Superior temporal gyrus (tissue), 1 donor: ENCODE data around the gene SPEM1.
A peak's percentile ranks its signal among the peaks of the same experiment; 100 is the strongest.

Experiments used
- DNase-seq: peaks from one replicate; pipeline ENCODE4 v3.0.0-alpha.2; 2016; ENCODE audit errors: extremely low spot score

Gene SPEM1

GRCh38 chr17:7418472-7419152, 1.5 kb upstream of the SPEM1 start:
- DNase-seq = no peak

- DNase-seq = no peak
These were observed 1.1 kb downstream of the SPEM1 start for GRCh38 chr17:7421186-7421585.

DNA sequence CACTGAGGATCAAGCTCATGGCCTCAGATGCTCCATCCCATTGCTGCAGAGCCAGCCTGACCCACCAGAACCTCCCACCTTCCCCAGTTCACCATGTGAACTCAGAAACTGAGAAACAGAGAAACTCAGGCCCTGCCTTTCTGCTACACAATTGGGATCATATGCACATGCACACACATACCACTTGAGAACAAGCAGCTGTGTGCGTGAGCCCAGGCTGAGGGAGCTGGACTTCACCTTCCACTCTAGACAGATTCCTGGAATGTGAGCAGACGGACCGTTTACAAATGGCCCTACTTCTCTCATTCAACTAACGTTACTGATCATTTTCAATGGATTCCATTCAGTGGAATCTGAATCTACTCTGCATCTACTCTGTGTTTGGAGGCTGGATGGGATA, 3.6 kb downstream of the SPEM1 start:
- no peak for DNase-seq

DNA sequence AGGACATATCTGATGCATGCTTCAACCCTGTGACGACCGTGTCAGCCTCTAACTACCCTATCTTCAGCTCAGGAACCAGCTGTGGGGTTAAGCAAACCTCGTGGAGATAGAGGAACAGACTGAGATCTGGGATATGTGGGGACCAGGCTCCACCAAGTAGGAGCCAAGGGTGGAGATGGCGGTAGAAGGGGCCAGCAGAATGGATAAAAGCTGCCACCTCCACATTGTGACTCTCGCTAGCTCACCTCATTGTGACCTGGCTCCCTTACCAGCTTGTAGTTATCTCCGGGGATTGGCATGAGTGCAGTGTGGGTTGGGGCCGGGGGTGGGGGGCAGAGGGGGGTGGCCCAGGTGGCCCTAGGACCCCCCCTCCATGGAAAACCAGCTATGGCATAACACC, 5.2 kb downstream of the SPEM1 start, which contains the start of gene SPEM2:
Gene SPEM2, plus strand, starts transcription at position 301 of the 400 bp plus-strand sequence. Its CDS starts 73 bp downstream, at position 374.
- DNase-seq = no peak

GRCh38 chr17:7425756-7426155, 5.6 kb downstream of the SPEM1 start:
- DNase-seq = no peak

- no peak for DNase-seq
These were observed 6.2 kb downstream of the SPEM1 start for GRCh38 chr17:7426203-7426863.

- DNase-seq = no peak
These were observed 6.9 kb downstream of the SPEM1 start for GRCh38 chr17:7426896-7427489.

GRCh38 chr17:7427549-7427948, 7.4 kb downstream of the SPEM1 start:
- no peak for DNase-seq

GRCh38 chr17:7428557-7428956, 8.4 kb downstream of the SPEM1 start, which contains the start of gene SPEM3:
TSS of gene SPEM3 (plus strand) at chr17:7428857. CDS start at chr17:7428903, 46 bp downstream.
- DNase-seq = no peak

DNA sequence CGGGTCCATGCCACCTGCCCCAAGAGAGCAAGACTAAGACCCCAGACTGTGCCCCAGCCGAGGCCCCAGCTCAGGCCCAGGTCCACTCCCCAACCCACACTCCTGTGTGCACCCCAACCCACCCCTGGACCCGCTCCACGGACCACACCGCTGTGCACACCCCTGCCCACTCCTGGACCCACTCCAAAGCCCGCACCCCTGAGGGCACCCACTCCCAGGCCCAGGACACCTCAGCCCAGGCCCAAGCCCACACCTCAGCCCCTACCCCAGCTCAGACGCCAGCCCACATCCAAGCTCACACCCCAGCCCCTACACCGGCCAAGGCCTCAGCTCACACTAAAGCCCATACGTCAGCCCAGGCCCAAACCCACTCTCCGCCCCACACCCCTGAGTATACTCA, 9.6 kb downstream of the SPEM1 start:
- DNase-seq = no peak

GRCh38 chr17:7431231-7431630, 11.1 kb downstream of the SPEM1 start:
- no peak for DNase-seq

DNA sequence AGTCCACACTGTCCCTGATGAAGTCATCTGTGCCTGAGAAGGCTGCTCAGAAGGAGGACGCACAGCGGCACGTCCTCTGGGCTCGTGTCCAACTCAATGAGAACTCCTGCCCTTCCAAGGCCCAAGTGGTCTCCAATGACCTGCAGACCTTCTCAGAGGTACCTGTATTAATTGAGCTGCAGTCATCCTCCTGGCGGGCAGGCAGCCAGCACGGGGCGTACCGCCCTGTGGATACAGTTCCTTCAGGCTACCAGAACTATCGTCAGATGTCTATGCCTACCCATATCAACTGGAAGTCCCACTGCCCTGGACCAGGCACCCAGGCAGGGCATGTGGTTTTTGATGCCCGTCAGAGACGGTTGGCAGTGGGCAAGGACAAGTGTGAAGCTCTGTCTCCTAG, 12.2 kb downstream of the SPEM1 start:
- DNase-seq = no peak

DNA sequence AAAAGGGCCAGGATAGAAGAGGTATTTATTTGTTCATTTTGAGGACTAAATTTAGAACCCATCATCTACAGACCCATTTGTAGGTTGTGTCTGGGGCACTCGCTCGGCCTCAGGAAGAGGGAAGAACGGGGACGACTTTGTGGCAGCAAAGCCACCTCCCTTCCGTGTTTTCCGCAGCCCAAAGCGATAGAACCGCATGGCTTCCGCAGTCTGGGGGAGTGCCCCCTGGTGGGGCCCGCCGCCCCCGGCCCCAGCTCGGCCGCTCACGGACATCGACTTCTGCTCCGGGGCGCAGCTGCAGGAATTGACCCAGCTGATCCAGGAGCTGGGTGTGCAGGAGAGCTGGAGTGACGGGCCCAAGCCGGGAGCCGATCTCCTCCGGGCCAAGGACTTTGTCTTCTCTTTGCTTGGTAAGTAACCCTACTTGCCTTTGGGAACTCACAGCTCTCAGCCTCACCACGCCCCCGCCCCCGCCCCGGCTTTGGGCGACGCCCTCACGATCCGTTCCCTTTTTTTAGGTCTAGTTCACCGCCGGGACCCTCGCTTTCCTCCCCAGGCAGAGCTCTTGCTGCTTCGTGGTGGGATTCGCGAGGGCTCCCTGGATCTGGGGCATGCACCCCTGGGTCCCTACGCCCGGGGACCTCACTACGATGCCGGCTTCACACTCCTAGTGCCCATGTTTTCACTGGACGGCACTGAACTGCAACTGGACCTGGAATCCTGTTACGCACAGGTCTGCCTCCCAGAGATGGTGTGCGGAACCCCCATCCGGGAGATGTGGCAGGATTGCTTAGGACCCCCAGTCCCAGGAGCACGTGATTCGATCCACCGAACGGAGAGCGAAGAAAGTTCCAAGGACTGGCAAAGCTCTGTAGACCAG, 15.8 kb downstream of the SPEM1 start:
- no peak for DNase-seq

DNA sequence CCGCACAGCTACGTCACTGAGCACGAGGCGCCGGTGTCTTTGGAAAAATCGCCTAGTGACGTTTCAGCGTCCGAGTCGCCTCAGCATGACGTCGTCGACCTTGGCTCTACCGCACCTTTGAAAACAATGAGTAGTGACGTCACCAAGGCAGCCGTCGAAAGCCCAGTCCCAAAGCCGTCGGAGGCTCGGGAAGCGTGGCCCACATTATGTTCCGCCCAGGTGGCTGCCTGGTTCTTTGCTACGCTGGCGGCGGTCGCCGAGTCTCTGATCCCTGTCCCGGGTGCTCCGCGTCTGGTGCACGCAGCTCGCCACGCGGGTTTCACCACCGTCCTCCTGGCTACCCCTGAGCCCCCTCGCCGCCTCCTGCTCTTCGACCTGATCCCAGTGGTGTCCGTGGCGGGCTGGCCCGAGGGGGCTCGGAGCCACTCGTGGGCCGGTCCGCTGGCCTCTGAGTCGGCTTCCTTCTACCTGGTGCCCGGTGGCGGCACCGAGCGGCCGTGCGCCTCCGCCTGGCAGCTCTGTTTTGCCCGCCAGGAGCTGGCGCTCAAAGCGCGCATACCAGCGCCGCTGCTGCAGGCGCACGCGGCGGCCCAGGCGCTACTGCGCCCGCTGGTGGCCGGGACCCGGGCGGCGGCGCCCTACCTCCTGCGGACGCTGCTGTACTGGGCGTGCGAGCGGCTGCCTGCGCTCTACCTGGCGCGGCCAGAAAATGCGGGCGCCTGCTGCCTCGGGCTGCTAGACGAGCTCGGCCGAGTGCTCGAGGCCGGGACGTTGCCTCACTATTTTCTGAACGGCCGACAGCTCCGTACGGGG, 16.6 kb downstream of the SPEM1 start:
- peak; percentile 75 for DNase-seq

- DNase-seq = no peak
These were observed 17.3 kb downstream of the SPEM1 start for GRCh38 chr17:7437369-7437863.

DNA sequence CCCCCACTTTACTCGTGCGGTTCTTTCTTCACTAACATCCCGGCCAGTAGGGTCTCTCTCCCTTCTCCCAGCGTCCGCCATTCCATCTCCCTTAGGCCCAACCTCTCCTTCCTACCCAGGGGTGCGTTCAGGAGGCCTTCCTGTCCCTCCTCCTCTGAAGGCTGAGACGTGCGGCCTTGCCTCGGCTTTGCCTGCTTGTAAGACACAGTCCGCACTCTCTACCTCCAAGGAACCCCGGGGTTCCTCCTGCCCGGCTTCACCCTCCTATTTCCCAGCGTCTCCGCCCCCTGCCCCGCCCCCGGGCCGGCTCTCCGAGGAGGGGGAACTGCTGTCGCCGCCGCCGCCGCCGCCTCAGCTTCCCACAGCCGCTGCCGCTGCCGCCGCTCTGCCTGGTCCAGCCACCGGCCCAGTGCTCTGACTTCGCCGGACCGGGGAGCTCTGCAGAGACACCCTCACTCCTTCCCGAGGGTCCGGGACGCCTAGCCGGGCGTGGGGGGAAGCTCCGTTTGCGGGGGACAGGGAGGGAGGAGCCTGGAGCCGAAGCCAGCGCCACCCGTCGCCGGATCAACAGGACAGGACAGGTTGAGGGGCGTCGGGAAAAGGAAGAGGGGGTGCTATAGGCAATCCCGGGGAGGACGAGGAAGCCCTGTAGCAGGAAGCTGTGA, 18.0 kb downstream of the SPEM1 start:
- no peak for DNase-seq

DNA sequence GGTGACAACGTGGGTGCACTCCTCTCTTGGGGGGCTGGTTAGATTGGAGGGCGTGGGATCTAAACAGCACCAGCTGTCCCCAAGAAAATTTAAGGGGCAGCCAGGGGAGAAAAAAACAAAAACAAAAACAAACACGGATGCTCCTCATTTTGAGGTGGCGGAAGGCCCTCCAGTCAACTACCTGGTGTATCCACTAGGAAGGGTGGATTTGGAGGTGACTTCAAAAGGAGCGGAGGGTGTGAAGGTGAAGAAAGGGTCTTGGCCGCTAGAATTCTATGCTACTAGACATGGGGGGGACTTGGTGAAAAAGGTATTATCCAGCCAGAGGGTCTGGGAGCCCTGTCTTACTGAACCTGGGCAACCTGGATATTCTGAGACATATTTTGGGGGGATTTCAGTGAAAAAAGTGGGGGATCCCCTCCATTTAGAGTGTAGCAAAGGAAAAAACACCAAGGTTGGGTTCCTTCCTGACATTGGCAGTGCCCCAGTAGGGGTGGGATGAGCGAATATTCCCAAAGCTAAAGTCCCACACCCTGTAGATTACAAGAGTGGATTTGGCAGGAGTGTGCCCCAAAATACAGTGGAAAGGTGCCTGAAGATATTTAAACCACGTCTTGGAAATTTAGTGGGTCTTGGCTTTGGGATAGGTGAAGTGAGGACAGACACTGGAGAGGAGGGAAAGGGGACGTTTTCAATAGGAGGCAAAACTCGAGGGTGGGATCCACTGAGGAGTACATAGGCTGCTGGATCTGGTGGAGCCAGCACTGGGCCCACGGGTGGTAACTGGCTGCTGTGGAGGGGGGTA, 18.7 kb downstream of the SPEM1 start:
- DNase-seq = no peak

- DNase-seq = no peak
These were observed 19.5 kb downstream of the SPEM1 start, which contains the start of gene FGF11 for GRCh38 chr17:7439462-7440112. TSS of gene FGF11 (plus strand) at chr17:7439512. CDS start at chr17:7439621, 109 bp downstream.
